ENCODE measurements around the gene DVL1. TPM values are rescaled to one million over a fixed set of nuclear protein-coding genes. Genes with fewer than 3 reads are reported as not detected.

Gene DVL1
- total and polyA plus RNA-seq, 10 of the 15 experiments (the other 5 are each of a cell fraction or from before 2014, with no cell fraction given): 0.10 to 31.1 (median 4.6) TPM

- Histone ChIP-seq H2AFZ (ENCODE audit: control insufficient read depth, low read depth, low read length) (no peak overlapping the region), H3K27me3 (replicated peaks in 1 of 2; ENCODE audit: control insufficient read depth in 2 of 2, insufficient read depth in 2 of 2, low read length in 1 of 2) (no peaks in the 10 kb centered on the region), H3K79me2 (ENCODE audit: control insufficient read depth, insufficient read depth, low read length) (peaks cover 2% of the 10 kb centered on the region), H3K9me3 (replicated peaks; ENCODE audit: control insufficient read depth, insufficient read depth, low read length) (no peaks in the 10 kb centered on the region), H3K27ac (ENCODE audit: control insufficient read depth, insufficient read depth) (no peak overlapping the region), H3K36me3 (ENCODE audit: control insufficient read depth in 2 of 2, insufficient read depth in 2 of 2, low read length in 1 of 2) (peaks cover 0 to 3% of the 10 kb centered on the region in 2 experiments), H3K9ac (ENCODE audit: control insufficient read depth, insufficient read depth, low read length) (no peak overlapping the region), H3K4me1 (ENCODE audit: control insufficient read depth, insufficient read depth, low read length) (peaks cover 6% of the 10 kb centered on the region; the same call in 1 of the 2 replicates), H4K20me1 (ENCODE audit: control insufficient read depth, insufficient read depth) (no peaks in the 10 kb centered on the region), H3K4me3 (no peak overlapping the region), H3K4me2 (ENCODE audit: control insufficient read depth, insufficient read depth) (no peak overlapping the region)
- DNase-seq (ENCODE audit: low read depth, low spot score) (no peak), FAIRE-seq (no peak), ATAC-seq (no peak)
- TF ChIP-seq ZNF217 (IDR thresholded peaks at IDR 0.05) (no peak), POU2F2 (IDR thresholded peaks at IDR 0.05; ENCODE audit: borderline replicate concordance, low read depth, low read length) (no peak), HCFC1 (IDR thresholded peaks at IDR 0.05; ENCODE audit: low read length) (no peak), BCL11A (IDR thresholded peaks at IDR 0.05; ENCODE audit: low read depth, low read length) (no peak), SMC3 (IDR thresholded peaks at IDR 0.05; ENCODE audit: borderline replicate concordance, low read length) (no peak), MEF2A (IDR thresholded peaks at IDR 0.05; ENCODE audit: insufficient read depth, low read depth, low read length) (no peak), EGR1 (IDR thresholded peaks at IDR 0.05; ENCODE audit: borderline replicate concordance in 1 of 2, low read depth in 2 of 2, low read length in 2 of 2) (no peak), BCLAF1 (IDR thresholded peaks at IDR 0.05) (no peak), ZNF207 (IDR thresholded peaks at IDR 0.05; ENCODE audit: borderline replicate concordance) (no peak)
- TF ChIP-seq, protein P1, sequence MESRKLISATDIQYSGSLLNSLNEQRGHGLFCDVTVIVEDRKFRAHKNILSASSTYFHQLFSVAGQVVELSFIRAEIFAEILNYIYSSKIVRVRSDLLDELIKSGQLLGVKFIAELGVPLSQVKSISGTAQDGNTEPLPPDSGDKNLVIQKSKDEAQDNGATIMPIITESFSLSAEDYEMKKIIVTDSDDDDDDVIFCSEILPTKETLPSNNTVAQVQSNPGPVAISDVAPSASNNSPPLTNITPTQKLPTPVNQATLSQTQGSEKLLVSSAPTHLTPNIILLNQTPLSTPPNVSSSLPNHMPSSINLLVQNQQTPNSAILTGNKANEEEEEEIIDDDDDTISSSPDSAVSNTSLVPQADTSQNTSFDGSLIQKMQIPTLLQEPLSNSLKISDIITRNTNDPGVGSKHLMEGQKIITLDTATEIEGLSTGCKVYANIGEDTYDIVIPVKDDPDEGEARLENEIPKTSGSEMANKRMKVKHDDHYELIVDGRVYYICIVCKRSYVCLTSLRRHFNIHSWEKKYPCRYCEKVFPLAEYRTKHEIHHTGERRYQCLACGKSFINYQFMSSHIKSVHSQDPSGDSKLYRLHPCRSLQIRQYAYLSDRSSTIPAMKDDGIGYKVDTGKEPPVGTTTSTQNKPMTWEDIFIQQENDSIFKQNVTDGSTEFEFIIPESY (IDR thresholded peaks at IDR 0.05): no peak
- 85% methylated on average over 16 of the region's 16 CpGs for WGBS (ENCODE audit: insufficient coverage, insufficient replicate concordance, low lambda C conversion rate, missing lambda C conversion rate)
- RAD21 ChIA-PET (ENCODE audit: unreplicated experiment): no interaction called here
- CTCF ChIA-PET: interaction anchor here (1.4 kb wide), 1 partner anchor 96 kb away, joined by 3 read pairs; no protein-coding TSS in a partner anchor
- SMC1A ChIA-PET (ENCODE audit: uncharacterized antibody, unreplicated experiment): no interaction called here
- intact Hi-C loops (cut with micrococcal nuclease; ENCODE audit: unreplicated experiment): no loop called here
- in situ Hi-C loops (cut with MboI): no loop called here
- no TSS peak for BruUV-seq (replicated peaks)
- POLR2A ChIA-PET: no interaction called here
These were observed 3.8 kb downstream of the DVL1 start for GRCh38 chr1:1345384-1345783.
